Measurements from ENCODE around the gene KLF13.

KLF13 gene

DNA sequence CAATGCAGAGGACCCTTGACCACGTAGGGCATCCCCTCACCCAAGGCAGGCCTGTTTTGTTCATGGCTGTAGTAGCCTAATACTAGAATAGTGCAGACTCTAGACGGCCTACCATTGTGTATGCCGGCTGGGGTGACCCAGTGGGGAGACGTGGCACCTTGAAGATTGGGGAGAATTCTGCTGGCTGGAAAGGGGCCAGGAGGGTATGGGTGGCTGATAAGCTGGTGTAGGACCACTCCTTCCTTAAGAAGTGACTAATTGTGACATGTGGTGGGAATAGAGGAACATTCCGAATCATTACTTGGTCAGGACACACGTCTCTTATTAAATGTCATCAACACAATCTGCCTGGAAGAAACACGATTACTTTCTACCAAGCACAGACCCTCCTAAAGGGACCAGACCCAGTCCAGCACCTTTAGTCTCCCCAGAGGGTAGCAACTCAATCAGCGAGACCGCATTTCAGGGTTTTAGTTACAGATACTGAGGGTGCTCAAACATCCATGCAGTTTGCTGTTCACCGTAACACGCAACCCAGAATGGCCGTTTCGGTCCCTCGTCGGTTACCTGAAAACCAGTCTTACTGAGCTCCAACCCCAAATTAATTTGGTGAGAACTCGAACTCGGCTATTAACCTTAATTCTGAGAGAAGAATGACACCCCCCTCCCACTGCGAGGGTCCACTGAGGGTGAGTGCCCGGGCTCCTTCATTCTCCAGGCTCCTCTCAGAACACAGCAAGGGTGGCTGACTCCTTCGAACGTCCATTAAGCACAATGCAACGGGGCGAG is 1.6 kb upstream of the KLF13 start:
- DNase-seq (ENCODE audit: low read depth), result peak; percentile 26

DNA sequence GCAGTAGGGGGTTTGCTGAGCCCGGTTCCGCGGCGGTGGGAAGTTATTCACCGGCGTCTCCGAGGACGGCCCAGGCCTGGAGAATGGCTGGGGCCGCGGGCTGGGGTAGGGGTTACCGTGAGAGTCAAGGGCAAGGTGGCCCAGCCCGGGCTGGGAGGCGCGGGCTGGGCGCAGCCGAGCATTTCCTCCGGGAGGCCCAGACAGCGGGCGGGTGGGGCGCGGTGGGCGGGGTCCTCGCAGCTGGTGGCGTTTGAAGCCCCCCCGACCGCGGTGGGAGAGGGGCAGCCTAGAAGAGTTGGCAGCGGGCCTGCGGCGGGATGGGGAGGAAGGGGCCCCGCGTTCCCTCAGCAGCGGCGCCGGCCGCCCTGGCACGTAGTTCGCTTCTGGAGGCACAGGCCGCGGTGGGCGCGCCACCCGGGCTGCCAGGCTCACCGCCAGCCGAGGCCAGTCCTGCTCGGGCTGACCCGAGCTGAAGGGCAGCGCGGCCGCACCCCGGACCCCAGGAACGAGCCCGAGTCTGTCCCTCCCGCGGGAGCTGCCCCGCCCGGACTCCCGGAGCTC is 960 bp upstream of the KLF13 start:
- peak overlapping the region; percentile 69 for H3K4me3 ChIP-seq (ENCODE audit: low read depth, low read length)
- peak; percentile 81 for DNase-seq (ENCODE audit: low read depth)
- TF ChIP-seq, protein P1, sequence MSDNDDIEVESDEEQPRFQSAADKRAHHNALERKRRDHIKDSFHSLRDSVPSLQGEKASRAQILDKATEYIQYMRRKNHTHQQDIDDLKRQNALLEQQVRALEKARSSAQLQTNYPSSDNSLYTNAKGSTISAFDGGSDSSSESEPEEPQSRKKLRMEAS (IDR thresholded peaks at IDR 0.05; ENCODE audit: low read depth, low read length), result no peak
- no peak for TF ChIP-seq MYC (IDR thresholded peaks at IDR 0.05; ENCODE audit: low read depth, low read length)
- TF ChIP-seq, protein P2, sequence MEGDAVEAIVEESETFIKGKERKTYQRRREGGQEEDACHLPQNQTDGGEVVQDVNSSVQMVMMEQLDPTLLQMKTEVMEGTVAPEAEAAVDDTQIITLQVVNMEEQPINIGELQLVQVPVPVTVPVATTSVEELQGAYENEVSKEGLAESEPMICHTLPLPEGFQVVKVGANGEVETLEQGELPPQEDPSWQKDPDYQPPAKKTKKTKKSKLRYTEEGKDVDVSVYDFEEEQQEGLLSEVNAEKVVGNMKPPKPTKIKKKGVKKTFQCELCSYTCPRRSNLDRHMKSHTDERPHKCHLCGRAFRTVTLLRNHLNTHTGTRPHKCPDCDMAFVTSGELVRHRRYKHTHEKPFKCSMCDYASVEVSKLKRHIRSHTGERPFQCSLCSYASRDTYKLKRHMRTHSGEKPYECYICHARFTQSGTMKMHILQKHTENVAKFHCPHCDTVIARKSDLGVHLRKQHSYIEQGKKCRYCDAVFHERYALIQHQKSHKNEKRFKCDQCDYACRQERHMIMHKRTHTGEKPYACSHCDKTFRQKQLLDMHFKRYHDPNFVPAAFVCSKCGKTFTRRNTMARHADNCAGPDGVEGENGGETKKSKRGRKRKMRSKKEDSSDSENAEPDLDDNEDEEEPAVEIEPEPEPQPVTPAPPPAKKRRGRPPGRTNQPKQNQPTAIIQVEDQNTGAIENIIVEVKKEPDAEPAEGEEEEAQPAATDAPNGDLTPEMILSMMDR (IDR thresholded peaks at IDR 0.05; ENCODE audit: low read depth, low read length), result no peak
- TF ChIP-seq POLR2A (IDR thresholded peaks at IDR 0.05; ENCODE audit: extremely low read depth, insufficient read length), result no peak

More for the DNA sequence above, 1.6 kb upstream of the KLF13 start:
- TF ChIP-seq, protein P1 (IDR thresholded peaks at IDR 0.05; ENCODE audit: low read depth, low read length), result no peak
- TF ChIP-seq, protein P2 (IDR thresholded peaks at IDR 0.05; ENCODE audit: low read depth, low read length), result no peak
- TF ChIP-seq MYC (IDR thresholded peaks at IDR 0.05; ENCODE audit: low read depth, low read length) (no peak), POLR2A (IDR thresholded peaks at IDR 0.05; ENCODE audit: extremely low read depth, insufficient read length) (no peak)
- peak overlapping the region; percentile 69 for H3K4me3 ChIP-seq (ENCODE audit: low read depth, low read length)

DNA sequence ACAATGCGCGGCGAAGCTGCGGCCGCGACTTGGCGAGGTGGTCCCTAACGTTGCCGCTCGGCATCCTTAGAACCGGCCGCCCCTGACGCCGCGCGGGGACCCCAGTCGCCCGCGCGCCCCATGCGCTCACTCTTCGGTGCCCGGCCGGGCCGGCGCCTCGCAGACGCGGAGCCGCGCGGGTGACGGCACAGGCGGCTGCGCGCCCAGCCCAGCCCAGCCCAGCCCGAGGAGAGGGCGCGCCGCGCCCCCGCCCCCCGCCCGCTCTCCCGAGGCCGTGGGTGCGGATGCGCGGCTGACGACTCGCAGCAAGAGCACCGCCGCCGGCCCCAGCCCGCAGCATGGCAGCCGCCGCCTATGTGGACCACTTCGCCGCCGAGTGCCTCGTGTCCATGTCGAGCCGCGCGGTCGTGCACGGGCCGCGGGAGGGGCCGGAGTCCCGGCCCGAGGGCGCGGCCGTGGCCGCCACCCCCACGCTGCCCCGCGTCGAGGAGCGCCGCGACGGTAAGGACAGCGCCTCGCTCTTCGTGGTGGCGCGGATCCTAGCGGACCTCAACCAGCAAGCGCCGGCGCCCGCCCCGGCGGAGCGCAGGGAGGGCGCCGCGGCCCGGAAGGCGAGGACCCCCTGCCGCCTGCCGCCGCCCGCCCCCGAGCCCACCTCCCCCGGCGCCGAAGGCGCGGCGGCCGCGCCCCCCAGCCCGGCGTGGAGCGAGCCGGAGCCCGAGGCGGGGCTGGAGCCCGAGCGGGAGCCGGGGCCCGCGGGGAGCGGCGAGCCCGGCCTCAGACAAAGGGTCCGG is 437 bp downstream of the KLF13 start:
- TF ChIP-seq MYC (IDR thresholded peaks at IDR 0.05; ENCODE audit: low read depth, low read length), result peak; percentile 40; the same call in 1 of the 2 replicates
- TF ChIP-seq, protein P2 (IDR thresholded peaks at IDR 0.05; ENCODE audit: low read depth, low read length), result no peak
- TF ChIP-seq, protein P1 (IDR thresholded peaks at IDR 0.05; ENCODE audit: low read depth, low read length), result peak; percentile 43
- peak; percentile 31 for TF ChIP-seq POLR2A (IDR thresholded peaks at IDR 0.05; ENCODE audit: extremely low read depth, insufficient read length)
- no peak for DNase-seq (ENCODE audit: low read depth)
- peak overlapping the region; percentile 67 for H3K4me3 ChIP-seq (ENCODE audit: low read depth, low read length)

DNA sequence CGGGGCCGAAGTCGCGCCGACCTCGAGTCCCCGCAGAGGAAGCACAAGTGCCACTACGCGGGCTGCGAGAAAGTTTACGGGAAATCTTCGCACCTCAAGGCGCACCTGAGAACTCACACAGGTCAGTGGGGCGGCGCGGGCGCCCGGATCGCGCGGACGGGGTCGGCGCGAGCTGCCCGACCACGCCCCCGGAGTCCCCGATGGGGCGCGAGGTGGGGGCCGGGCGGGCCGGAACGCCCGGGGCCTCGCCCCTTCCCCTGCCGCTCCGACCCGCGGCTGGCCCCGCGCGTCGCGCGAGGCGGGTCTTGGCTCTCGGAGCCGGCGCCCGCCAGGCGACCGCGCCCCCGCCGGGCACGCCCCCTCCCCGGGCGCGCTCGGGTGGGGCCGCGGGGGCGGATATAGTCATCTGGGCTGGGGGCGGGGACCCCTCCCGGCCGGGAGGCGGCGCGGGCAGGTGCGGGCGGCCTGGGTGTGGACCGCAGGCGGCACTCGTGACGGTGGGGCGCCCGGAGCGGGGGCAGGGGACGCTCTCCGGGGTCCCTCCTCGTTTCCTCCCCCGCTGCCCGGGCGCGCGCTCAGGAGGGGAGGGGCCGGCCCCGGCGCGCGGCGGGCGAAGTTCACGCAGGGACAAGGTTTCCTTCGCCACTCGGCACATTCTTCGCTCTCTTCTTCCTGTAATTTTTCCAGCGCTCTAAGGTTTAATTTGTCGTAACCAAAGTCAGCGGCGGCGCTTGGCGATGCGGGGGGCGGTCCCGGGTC is 1.2 kb downstream of the KLF13 start:
- DNase-seq (ENCODE audit: low read depth), result peak; percentile 70
- TF ChIP-seq, protein P1 (IDR thresholded peaks at IDR 0.05; ENCODE audit: low read depth, low read length), result peak; percentile 12; the same call in 1 of the 2 replicates
- TF ChIP-seq, protein P2 (IDR thresholded peaks at IDR 0.05; ENCODE audit: low read depth, low read length), result no peak
- TF ChIP-seq MYC (IDR thresholded peaks at IDR 0.05; ENCODE audit: low read depth, low read length), result no peak
- peak overlapping the region; percentile 70 for H3K4me3 ChIP-seq (ENCODE audit: low read depth, low read length)

DNA sequence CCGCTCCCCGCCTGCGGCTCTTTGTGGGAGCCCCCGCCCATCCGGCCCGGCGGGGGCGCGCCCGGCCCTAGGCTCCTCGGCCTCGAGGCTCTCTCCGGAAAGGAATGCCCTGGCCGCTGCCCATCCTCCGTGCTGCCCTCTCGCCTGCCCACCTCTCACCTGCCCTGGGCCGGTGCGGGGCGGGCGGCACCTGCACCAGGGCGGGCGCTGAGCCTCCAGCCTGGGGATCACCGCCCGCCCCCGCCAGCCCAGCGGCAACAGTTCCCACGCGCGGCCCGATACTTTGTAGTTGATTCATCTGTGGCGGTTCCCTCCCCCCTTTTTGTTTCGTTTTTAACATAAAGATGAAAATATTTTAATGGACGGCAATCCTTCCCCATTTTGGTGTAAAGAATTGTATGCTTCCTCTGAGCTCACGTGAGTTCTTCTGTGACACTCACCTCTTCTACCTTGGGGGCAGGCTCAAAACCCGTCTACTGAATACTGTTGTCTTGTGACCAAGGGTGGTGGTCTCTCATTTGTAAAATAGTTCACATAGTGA is 1.9 kb downstream of the KLF13 start:
- TF ChIP-seq, protein P1 (IDR thresholded peaks at IDR 0.05; ENCODE audit: low read depth, low read length), result 0 out of 2 replicates have a peak, but pooled peaks have one; percentile 1
- no peak for TF ChIP-seq POLR2A (IDR thresholded peaks at IDR 0.05; ENCODE audit: extremely low read depth, insufficient read length)
- TF ChIP-seq, protein P2 (IDR thresholded peaks at IDR 0.05; ENCODE audit: low read depth, low read length), result no peak
- no peak for TF ChIP-seq MYC (IDR thresholded peaks at IDR 0.05; ENCODE audit: low read depth, low read length)
- DNase-seq (ENCODE audit: low read depth), result peak; percentile 39
- peak overlapping the region; percentile 70 for H3K4me3 ChIP-seq (ENCODE audit: low read depth, low read length)
